HAP-1 (cell line): ENCODE measurements around the gene CDC27.
"Not testable (repeated sequence)": the region's sequence is repeated elsewhere in the genome, so short reads cannot be mapped to it uniquely, and the experiment has no call there.

Experiments used
- DNase-seq, 2 experiments: peaks; one replicate each; pipeline ENCODE4 v3.0.0-alpha.2; 2016 to 2020; ENCODE audit warnings: low spot score in 2 of 2
- H3K27me3 ChIP-seq: fragments of 250-450 bp; sonication (Bioruptor Pico); 2 replicates; pipeline ENCODE4 v1.5.1; 2020; ENCODE audit warnings: low read depth, mild to moderate bottlenecking, moderate library complexity
- H3K36me3 ChIP-seq: fragments of 250-450 bp; sonication (Bioruptor Pico); replicated peaks from 2 replicates; pipeline ENCODE4 v1.5.1; 2020; ENCODE audit warnings: mild to moderate bottlenecking
- H3K4me1 ChIP-seq: fragments of 250-450 bp; sonication (Bioruptor Pico); 2 replicates; pipeline ENCODE4 v1.5.1; 2020; ENCODE audit warnings: mild to moderate bottlenecking
- H3K4me3 ChIP-seq: fragments of 250-450 bp; sonication (Bioruptor Pico); 2 replicates; pipeline ENCODE4 v1.5.1; 2020; ENCODE audit warnings: mild to moderate bottlenecking, moderate library complexity
- H3K9me3 ChIP-seq: fragments of 250-450 bp; sonication (Bioruptor Pico); 2 replicates; pipeline ENCODE4 v1.5.1; 2020; ENCODE audit warnings: mild to moderate bottlenecking, moderate library complexity
- in situ Hi-C: fragments of 300-500 bp; cut with MboI; formaldehyde crosslinking; loops from 3 replicates; pipeline ENCODE4 v1.14.3; 2020; ENCODE audit warnings: low sequenced_read_pairs, inconsistent platforms, mixed read lengths

Gene CDC27

DNA sequence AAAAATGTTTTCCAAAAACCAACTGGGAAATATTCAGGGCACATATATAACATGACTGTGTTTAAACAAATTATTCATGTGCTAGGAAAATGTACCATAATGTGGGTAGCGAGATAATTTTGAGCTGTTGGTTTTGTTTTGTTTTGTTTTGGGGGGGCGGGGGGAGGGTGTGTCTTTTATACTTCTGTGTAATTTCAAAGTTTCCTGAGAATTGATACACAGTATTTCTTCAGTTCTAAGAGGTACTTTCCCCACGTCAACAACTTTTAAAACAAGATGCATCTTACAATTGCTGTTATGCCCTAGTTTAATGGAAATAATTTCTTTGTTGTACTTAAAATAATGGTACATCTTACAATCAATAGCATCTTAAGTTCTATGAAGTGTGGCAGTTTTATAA, 110.3 kb downstream of the CDC27 start:
- Histone ChIP-seq H3K4me3 (no peak overlapping the region), H3K9me3 (no peaks in the 10 kb centered on the region), H3K36me3 (no peaks in the 10 kb centered on the region), H3K27me3 (no peaks in the 10 kb centered on the region), H3K4me1 (no peaks in the 10 kb centered on the region)
- DNase-seq: no peak
- in situ Hi-C loops: no loop called here

DNA sequence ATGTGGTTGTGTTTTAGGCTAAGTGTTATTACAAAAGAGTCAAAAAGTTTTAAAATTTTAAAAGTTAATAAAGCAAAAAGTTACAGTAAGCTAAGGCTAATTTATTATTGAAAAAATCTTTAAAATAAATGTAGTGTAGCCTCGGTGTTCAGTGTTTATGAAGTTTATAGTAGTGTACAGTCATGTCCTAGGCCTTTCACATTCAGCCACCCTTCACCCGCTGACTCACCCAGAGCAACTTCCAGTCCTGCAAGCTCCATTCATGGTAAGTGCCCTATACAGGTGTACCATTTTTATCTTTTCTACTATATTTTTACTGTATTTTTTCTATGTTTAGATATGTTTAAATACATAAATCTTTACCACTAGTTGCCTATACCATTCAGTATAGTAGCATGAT, 111.5 kb downstream of the CDC27 start:
- no peaks in the 10 kb centered on the region for H3K36me3 ChIP-seq
- no peaks in the 10 kb centered on the region for H3K9me3 ChIP-seq
- in situ Hi-C loops: no loop called here
- H3K27me3 ChIP-seq: no peaks in the 10 kb centered on the region
- H3K4me3 ChIP-seq: no peak overlapping the region
- H3K4me1 ChIP-seq: no peaks in the 10 kb centered on the region
- no peak for DNase-seq

DNA sequence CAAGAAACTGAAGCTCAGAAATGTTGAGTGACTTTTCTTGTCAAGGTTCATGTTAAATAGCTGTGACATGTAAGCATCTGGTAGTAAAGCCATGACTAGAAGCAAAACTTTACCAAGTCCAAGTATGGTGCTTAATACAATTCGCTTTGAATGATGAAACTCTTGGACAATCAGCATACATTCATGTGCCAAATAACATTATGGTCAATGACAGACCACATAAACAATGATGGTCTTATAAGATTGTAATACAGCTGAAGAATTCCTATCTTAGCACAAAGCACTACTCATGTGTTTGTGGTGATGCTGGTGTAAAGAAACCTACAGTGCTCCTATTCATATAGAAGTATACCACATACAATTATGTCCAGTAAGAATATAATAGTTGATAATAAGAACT, 112.9 kb downstream of the CDC27 start:
- no peak for DNase-seq

DNA sequence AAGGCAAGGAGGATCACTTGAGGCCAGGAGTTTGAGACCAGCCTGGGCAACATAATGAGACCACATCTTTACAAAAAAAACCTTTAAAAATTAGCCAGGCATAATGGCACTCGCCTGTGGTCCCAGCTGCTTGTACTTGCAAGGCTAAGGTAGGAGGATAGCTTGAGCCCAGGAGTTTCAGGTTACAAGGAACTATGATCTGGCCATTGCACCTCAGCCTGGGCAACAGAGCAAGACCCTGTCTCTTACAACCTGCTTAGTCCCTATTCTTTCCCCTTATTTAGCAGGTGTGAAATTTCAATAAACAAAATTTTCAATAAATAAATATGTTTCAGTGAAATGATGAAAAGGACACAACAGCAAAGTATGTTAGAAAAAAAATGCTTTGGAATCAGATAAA, 114.7 kb downstream of the CDC27 start:
- not testable (repeated sequence) for H3K4me3 ChIP-seq

More for the DNA sequence above, 112.9 kb downstream of the CDC27 start:
- H3K9me3 ChIP-seq: no peaks in the 10 kb centered on the region
- no peak overlapping the region for H3K4me3 ChIP-seq
- H3K4me1 ChIP-seq: no peaks in the 10 kb centered on the region
- no peaks in the 10 kb centered on the region for H3K36me3 ChIP-seq
- in situ Hi-C loops: no loop called here
- H3K27me3 ChIP-seq: no peaks in the 10 kb centered on the region

DNA sequence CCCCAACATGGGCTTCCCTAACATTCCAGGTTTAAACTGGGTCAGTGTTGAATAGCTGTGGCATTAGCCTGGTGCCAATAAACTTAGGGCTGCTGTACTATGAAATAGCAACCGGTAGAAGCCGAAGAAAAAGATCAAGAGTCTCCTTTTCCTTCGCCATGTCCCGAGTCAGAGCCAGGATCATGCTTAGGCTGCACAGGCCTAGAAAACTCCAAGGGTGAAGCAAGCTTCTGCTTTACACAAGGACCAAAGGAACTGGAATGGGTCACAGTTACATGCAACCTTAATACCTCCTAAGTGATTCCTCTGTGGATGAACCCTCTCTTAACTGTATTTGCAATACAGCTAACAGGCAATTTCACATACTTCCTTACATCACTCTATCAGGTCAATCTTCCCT, 115.5 kb downstream of the CDC27 start:
- H3K4me3 ChIP-seq, H3K27me3 ChIP-seq, H3K4me1 ChIP-seq, in situ Hi-C loops, DNase-seq, H3K9me3 ChIP-seq, H3K36me3 ChIP-seq: not testable (repeated sequence)

More for the DNA sequence above, 114.7 kb downstream of the CDC27 start:
- H3K27me3 ChIP-seq, in situ Hi-C loops, DNase-seq, H3K4me1 ChIP-seq, H3K36me3 ChIP-seq, H3K9me3 ChIP-seq: not testable (repeated sequence)

DNA sequence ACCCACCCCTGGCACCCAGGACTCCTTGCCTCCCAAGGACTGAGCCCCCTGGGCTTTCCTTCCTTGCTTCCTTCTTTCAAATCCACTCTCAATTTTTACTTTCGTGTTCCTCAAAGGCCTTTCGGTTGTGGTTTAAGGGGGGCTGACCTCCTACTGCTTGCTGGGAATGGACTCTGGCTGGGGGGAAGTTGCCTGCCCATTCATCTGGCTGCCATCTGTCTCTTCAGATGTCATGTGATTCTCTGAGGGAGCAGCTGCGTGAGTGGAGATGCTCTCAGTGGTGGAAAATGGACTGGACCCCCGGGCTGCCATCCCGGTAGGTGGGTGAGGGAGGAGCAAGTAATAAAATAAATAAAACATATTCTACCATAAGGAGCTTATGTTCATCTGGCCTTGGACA, 116.2 kb downstream of the CDC27 start:
- in situ Hi-C loops: no loop called here
- Histone ChIP-seq H3K4me1 (no peaks in the 10 kb centered on the region), H3K27me3 (no peaks in the 10 kb centered on the region), H3K4me3 (no peak overlapping the region), H3K36me3 (no peaks in the 10 kb centered on the region), H3K9me3 (no peaks in the 10 kb centered on the region)
- DNase-seq: no peak

DNA sequence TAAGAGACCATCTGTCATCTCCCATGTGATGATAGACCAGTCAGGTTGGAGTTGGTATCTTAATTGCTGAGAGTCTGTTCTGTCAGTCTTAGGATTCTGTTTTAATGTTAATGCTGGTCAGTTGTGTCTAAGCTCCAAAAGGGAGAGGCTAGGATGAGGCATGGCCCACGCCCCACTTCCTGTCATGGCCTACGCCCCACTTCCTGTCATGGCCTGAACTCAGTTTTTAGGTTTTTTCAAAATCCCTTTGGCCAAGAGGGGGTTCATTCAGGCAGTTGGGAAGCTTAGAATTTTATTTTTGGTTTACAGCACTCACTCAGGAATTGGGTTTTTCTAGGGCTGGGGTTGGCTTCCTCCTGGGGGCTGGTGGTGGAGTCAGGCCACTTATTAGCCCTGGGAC, 117.9 kb downstream of the CDC27 start:
- in situ Hi-C loops, H3K4me1 ChIP-seq, H3K4me3 ChIP-seq, H3K27me3 ChIP-seq, H3K9me3 ChIP-seq, H3K36me3 ChIP-seq, DNase-seq: not testable (repeated sequence)

DNA sequence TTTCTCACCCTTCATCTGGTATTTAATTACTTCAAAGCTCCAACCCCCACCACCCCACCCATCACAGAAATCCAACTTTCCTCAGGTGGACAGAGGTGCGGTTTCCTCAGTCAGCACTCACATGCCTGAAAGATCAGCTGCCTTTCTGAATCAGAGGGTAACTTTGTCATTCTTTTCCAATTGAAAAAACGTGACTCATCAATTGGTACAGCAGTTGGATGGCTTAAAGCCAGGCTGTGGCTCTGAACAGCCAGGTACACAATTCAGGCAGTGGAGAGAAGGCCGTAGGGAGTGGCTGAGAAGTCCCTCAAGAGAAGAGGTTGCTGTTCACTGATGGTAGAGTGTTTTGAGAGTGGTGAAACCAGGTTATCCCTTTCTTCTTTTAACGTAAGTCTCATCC, 118.8 kb downstream of the CDC27 start:
- H3K9me3 ChIP-seq, in situ Hi-C loops, H3K4me1 ChIP-seq, H3K36me3 ChIP-seq, H3K27me3 ChIP-seq, DNase-seq, H3K4me3 ChIP-seq: not testable (repeated sequence)
